GM12872 (cell line): Measurements from ENCODE around the gene SLC8A2.

Experiments
- CTCF ChIP-seq: IDR thresholded peaks from 3 replicates; pipeline ENCODE4 v1.5.1; 2011; ENCODE audit warnings: low read depth, mild to moderate bottlenecking, low read length, moderate library complexity; ENCODE audit not compliant: insufficient read depth

SLC8A2 gene

GRCh38 chr19:47471733-47472457, at the start of gene SLC8A2:
TSS of gene SLC8A2 (minus strand) at chr19:47471893. CDS start at chr19:47466403, 5,490 bp downstream.
- no peak for TF ChIP-seq CTCF

GRCh38 chr19:47520839-47521238, 49.1 kb upstream of the SLC8A2 start:
- no peak for TF ChIP-seq CTCF

GRCh38 chr19:47520343-47520806, 48.7 kb upstream of the SLC8A2 start:
- TF ChIP-seq CTCF = no peak

- TF ChIP-seq CTCF = no peak
These were observed 47.2 kb upstream of the SLC8A2 start for GRCh38 chr19:47518854-47519253.

GRCh38 chr19:47518139-47518538, 46.4 kb upstream of the SLC8A2 start:
- TF ChIP-seq CTCF = no peak

GRCh38 chr19:47514869-47515588, 43.3 kb upstream of the SLC8A2 start, which contains the start of gene NAPA:
TSS of gene NAPA (minus strand) at chr19:47515063. CDS start at chr19:47514940, 123 bp downstream.
- TF ChIP-seq CTCF = no peak

GRCh38 chr19:47514151-47514868, 42.6 kb upstream of the SLC8A2 start:
- no peak for TF ChIP-seq CTCF
